DMS 273 treated with DMSO at 0.1 percent for 48 hours (cell line): ENCODE measurements around the gene DOCK3.

Experiments
- DNase-seq: peaks from one replicate; lab custom pipeline; 2025; lab: John Stamatoyannopoulos, UW

The DOCK3 gene

GRCh38 chr3:51408021-51408420, 733.3 kb downstream of the DOCK3 start:
- no peak for DNase-seq

GRCh38 chr3:51408813-51409212, 734.1 kb downstream of the DOCK3 start:
- DNase-seq = no peak

GRCh38 chr3:51422211-51422610, 747.5 kb downstream of the DOCK3 start:
- no peak for DNase-seq

- no peak for DNase-seq
These were observed 752.2 kb downstream of the DOCK3 start for GRCh38 chr3:51426921-51427320.

GRCh38 chr3:51429138-51429537, 754.4 kb downstream of the DOCK3 start:
- DNase-seq = no peak
